Stomach (tissue), 4 donors: Measurements from ENCODE around the gene MT2A.

Experiments
- EP300 ChIP-seq: sonication (generic); formaldehyde crosslinking; IDR thresholded peaks from one replicate; pipeline ENCODE4 v1.6.1; 2017; ENCODE audit warnings: antibody characterized with exemption
- POLR2A ChIP-seq, 4 donors: fragments of 450-650 bp; IDR thresholded peaks; one replicate each; pipeline ENCODE4 v1.6.1; 2016; ENCODE audit warnings: antibody characterized with exemption in 4 of 4, control low read depth in 2 of 4, mild to moderate bottlenecking in 1 of 4, moderate library complexity in 1 of 4
- POLR2AphosphoS5 ChIP-seq, 3 donors: sonication (generic); formaldehyde crosslinking; IDR thresholded peaks; one replicate each; pipeline ENCODE4 v1.6.1; 2016; ENCODE audit warnings: antibody characterized with exemption in 3 of 3
- TF ChIP-seq, protein P1 (sequence below), 7 experiments: fragments of 450-650 bp in 4 of 7; fragments of 200-600 bp in 3 of 7; sonication (generic) in 3 of 7; IDR thresholded peaks; one replicate each; pipeline ENCODE4 v1.5.1; 2016 to 2019; ENCODE audit warnings: antibody characterized with exemption in 7 of 7, control low read depth in 2 of 7, mild to moderate bottlenecking in 1 of 7

DNA sequence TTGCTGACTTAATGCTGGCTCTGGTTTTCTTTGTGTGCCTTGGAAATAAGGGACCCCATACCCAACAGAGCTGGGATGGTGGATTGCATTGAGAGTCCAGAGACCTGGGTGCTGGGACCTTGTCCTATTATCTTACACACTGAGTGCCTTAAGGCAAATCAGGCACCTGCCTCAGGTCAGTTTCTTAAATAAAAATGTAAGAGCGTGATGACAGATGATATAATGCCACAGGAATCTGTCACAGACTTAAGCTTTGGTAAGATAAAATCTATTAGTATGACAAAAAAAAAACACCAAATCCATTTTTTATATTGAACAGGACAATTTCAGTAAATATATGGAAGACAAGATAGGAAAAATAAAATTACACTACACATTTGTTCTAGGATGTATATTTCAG lies 31.7 kb downstream of the MT2A start:
- TF ChIP-seq, protein P1, sequence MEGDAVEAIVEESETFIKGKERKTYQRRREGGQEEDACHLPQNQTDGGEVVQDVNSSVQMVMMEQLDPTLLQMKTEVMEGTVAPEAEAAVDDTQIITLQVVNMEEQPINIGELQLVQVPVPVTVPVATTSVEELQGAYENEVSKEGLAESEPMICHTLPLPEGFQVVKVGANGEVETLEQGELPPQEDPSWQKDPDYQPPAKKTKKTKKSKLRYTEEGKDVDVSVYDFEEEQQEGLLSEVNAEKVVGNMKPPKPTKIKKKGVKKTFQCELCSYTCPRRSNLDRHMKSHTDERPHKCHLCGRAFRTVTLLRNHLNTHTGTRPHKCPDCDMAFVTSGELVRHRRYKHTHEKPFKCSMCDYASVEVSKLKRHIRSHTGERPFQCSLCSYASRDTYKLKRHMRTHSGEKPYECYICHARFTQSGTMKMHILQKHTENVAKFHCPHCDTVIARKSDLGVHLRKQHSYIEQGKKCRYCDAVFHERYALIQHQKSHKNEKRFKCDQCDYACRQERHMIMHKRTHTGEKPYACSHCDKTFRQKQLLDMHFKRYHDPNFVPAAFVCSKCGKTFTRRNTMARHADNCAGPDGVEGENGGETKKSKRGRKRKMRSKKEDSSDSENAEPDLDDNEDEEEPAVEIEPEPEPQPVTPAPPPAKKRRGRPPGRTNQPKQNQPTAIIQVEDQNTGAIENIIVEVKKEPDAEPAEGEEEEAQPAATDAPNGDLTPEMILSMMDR (IDR thresholded peaks at IDR 0.05), result no peak
- TF ChIP-seq EP300 (no peak), POLR2A (IDR thresholded peaks at IDR 0.05) (no peak), POLR2AphosphoS5 (IDR thresholded peaks at IDR 0.05) (no peak)
